ENCODE results near the gene PCNP.
"Not testable (repeated sequence)": the region's sequence is repeated elsewhere in the genome, so short reads cannot be mapped to it uniquely, and the experiment has no call there.

PCNP gene

GRCh38 chr3:101536955-101537354 is 37.0 kb upstream of the PCNP start:
- not testable (repeated sequence) for H3K9ac ChIP-seq (ENCODE audit: low read length in 2 of 2); H3K27ac ChIP-seq (ENCODE audit: low read length); H3K4me3 ChIP-seq (ENCODE audit: low read length in 2 of 2); H3K4me1 ChIP-seq (ENCODE audit: control insufficient read depth, insufficient read depth, low read length); H3K27me3 ChIP-seq (ENCODE audit: control insufficient read depth in 1 of 2, insufficient read depth in 2 of 2, low read length in 2 of 2); H3K9me3 ChIP-seq (ENCODE audit: control insufficient read depth in 2 of 2, low read length in 2 of 2); H3K36me3 ChIP-seq (ENCODE audit: control insufficient read depth in 2 of 2, insufficient read depth in 2 of 2, low read length in 2 of 2)

DNA sequence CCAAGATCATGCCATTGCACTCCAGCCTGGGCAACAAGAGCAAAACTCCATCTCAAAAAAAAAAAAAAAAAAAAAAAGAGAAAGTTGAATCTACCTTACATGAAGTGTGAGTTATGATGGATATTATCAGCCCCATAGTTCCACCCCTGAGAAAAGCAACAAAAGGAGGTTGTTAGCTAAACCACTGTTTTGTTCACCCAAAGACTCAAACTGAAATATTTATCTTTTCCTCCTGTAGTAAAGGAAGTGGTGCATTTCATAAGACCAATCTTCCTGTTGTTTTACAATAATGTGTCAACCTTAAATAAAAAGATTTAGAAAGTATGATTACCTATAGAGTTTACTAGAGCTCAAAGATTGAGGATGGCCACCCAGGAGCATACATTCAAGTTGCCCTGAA is 31.0 kb upstream of the PCNP start:
- Histone ChIP-seq H3K4me3 (ENCODE audit: low read length in 2 of 2) (no peak overlapping the region), H3K9me3 (ENCODE audit: control insufficient read depth in 2 of 2, low read length in 2 of 2) (no peaks in the 10 kb centered on the region), H3K27me3 (ENCODE audit: control insufficient read depth in 1 of 2, insufficient read depth in 2 of 2, low read length in 2 of 2) (no peaks in the 10 kb centered on the region), H3K27ac (ENCODE audit: low read length) (no peak overlapping the region), H3K36me3 (ENCODE audit: control insufficient read depth in 2 of 2, insufficient read depth in 2 of 2, low read length in 2 of 2) (no peaks in the 10 kb centered on the region), H3K4me1 (ENCODE audit: control insufficient read depth, insufficient read depth, low read length) (no peaks in the 10 kb centered on the region), H3K9ac (ENCODE audit: low read length in 2 of 2) (no peak overlapping the region)

DNA sequence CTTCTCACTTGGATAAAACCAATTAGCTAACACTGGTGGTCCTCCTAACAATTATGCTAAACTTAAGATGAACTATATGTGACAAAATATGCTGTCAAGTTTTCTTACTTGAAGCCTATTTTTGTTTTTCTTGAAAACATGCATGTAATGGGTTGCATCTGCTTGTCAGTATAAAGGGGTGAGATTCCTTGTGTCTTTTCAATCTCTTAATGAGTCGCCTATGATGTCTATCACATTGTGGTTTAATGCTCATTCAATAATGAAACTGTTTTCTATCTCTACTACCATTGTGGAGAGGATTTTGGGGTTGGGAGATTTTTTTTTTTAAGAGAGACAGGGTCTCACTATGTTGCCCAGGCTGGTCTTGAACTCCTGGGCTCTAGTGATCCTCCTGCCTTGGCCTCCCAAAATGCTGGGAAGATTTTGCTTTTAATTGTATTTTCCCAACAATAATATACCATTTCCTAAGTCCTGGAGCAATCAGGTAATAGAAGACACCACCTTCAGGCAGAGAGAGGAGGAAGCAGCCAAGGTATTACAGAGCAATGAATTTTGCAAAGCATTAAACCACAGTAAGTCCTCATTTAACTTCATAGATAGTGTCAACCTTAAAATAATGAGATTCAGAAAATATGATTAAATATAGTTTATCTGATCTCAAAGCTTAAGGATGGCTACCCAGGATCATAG is 29.7 kb upstream of the PCNP start:
- H3K4me1 ChIP-seq (ENCODE audit: control insufficient read depth, insufficient read depth, low read length): no peaks in the 10 kb centered on the region
- no peak overlapping the region for H3K4me3 ChIP-seq (ENCODE audit: low read length in 2 of 2)
- H3K27me3 ChIP-seq (ENCODE audit: control insufficient read depth in 1 of 2, insufficient read depth in 2 of 2, low read length in 2 of 2): no peaks in the 10 kb centered on the region
- no peak overlapping the region for H3K27ac ChIP-seq (ENCODE audit: low read length)
- H3K9me3 ChIP-seq (ENCODE audit: control insufficient read depth in 2 of 2, low read length in 2 of 2): no peaks in the 10 kb centered on the region
- no peak overlapping the region for H3K9ac ChIP-seq (ENCODE audit: low read length in 2 of 2)
- H3K36me3 ChIP-seq (ENCODE audit: control insufficient read depth in 2 of 2, insufficient read depth in 2 of 2, low read length in 2 of 2): no peaks in the 10 kb centered on the region

GRCh38 chr3:101548527-101549105 is 25.4 kb upstream of the PCNP start:
- no peak overlapping the region for H3K9ac ChIP-seq (ENCODE audit: low read length in 2 of 2)
- H3K4me3 ChIP-seq (ENCODE audit: low read length in 2 of 2): no peak overlapping the region
- no peaks in the 10 kb centered on the region for H3K4me1 ChIP-seq (ENCODE audit: control insufficient read depth, insufficient read depth, low read length)
- H3K9me3 ChIP-seq (ENCODE audit: control insufficient read depth in 2 of 2, low read length in 2 of 2): no peaks in the 10 kb centered on the region
- no peaks in the 10 kb centered on the region for H3K27me3 ChIP-seq (ENCODE audit: control insufficient read depth in 1 of 2, insufficient read depth in 2 of 2, low read length in 2 of 2)
- H3K27ac ChIP-seq (ENCODE audit: low read length): no peak overlapping the region
- no peaks in the 10 kb centered on the region for H3K36me3 ChIP-seq (ENCODE audit: control insufficient read depth in 2 of 2, insufficient read depth in 2 of 2, low read length in 2 of 2)

DNA sequence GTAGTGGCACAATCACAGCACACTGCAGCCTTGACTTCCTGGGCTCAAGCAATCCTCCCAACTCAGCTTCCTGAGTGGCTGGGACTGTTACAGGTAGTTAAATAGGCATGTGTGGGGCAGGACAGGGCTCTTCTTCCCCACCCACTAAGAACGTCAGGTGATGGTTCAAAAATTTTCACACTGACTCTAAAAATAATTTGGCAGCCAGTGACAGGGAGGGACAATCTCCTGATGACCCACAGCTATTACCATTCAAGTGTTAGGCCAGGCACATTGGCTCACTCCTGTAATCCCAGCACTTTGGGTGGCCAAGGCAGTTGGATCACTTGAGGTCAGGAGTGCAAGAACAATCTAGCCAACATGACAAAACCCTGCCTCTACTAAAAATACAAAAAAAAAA is 24.5 kb upstream of the PCNP start:
- H3K9me3 ChIP-seq (ENCODE audit: control insufficient read depth in 2 of 2, low read length in 2 of 2): no peaks in the 10 kb centered on the region
- no peaks in the 10 kb centered on the region for H3K4me1 ChIP-seq (ENCODE audit: control insufficient read depth, insufficient read depth, low read length)
- no peak overlapping the region for H3K27ac ChIP-seq (ENCODE audit: low read length)
- no peak overlapping the region for H3K4me3 ChIP-seq (ENCODE audit: low read length in 2 of 2)
- H3K9ac ChIP-seq (ENCODE audit: low read length in 2 of 2): no peak overlapping the region
- no peaks in the 10 kb centered on the region for H3K27me3 ChIP-seq (ENCODE audit: control insufficient read depth in 1 of 2, insufficient read depth in 2 of 2, low read length in 2 of 2)
- no peaks in the 10 kb centered on the region for H3K36me3 ChIP-seq (ENCODE audit: control insufficient read depth in 2 of 2, insufficient read depth in 2 of 2, low read length in 2 of 2)

- not testable (repeated sequence) for H3K27me3 ChIP-seq (ENCODE audit: control insufficient read depth in 1 of 2, insufficient read depth in 2 of 2, low read length in 2 of 2); H3K4me3 ChIP-seq (ENCODE audit: low read length in 2 of 2); H3K4me1 ChIP-seq (ENCODE audit: control insufficient read depth, insufficient read depth, low read length); H3K9ac ChIP-seq (ENCODE audit: low read length in 2 of 2); H3K9me3 ChIP-seq (ENCODE audit: control insufficient read depth in 2 of 2, low read length in 2 of 2); H3K27ac ChIP-seq (ENCODE audit: low read length); H3K36me3 ChIP-seq (ENCODE audit: control insufficient read depth in 2 of 2, insufficient read depth in 2 of 2, low read length in 2 of 2)
Measured at GRCh38 chr3:101551359-101552081, 22.5 kb upstream of the PCNP start.

- H3K9me3 ChIP-seq (ENCODE audit: control insufficient read depth in 2 of 2, low read length in 2 of 2); H3K27me3 ChIP-seq (ENCODE audit: control insufficient read depth in 1 of 2, insufficient read depth in 2 of 2, low read length in 2 of 2); H3K27ac ChIP-seq (ENCODE audit: low read length); H3K4me3 ChIP-seq (ENCODE audit: low read length in 2 of 2); H3K9ac ChIP-seq (ENCODE audit: low read length in 2 of 2); H3K4me1 ChIP-seq (ENCODE audit: control insufficient read depth, insufficient read depth, low read length); H3K36me3 ChIP-seq (ENCODE audit: control insufficient read depth in 2 of 2, insufficient read depth in 2 of 2, low read length in 2 of 2): not testable (repeated sequence)
Measured at GRCh38 chr3:101553381-101553780, 20.6 kb upstream of the PCNP start.

DNA sequence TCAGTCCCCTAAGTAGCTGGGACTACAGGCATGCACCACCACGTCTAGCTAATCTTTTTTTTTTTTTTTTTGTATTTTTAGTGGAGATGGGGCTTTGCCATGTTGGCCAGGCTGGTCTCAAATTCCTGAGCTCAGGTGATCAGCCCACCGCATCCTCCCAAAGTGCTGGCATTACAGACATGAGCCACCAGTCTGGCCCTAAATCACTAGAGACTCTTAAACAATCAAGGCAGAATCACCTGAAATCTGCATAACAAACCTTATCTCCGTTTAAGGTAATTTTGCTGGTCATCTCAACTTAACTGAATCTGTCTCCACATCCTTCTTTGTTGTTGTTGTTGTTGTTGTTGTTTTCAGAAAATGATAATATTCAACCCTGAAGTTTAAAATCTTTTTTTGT is 17.9 kb upstream of the PCNP start:
- no peaks in the 10 kb centered on the region for H3K9me3 ChIP-seq (ENCODE audit: control insufficient read depth in 2 of 2, low read length in 2 of 2)
- peaks cover 5 to 9% of the 10 kb centered on the region in 2 donors for H3K27me3 ChIP-seq (ENCODE audit: control insufficient read depth in 1 of 2, insufficient read depth in 2 of 2, low read length in 2 of 2)
- no peaks in the 10 kb centered on the region for H3K4me1 ChIP-seq (ENCODE audit: control insufficient read depth, insufficient read depth, low read length)
- H3K9ac ChIP-seq (ENCODE audit: low read length in 2 of 2): no peak overlapping the region
- no peak overlapping the region for H3K4me3 ChIP-seq (ENCODE audit: low read length in 2 of 2)
- H3K27ac ChIP-seq (ENCODE audit: low read length): no peak overlapping the region
- H3K36me3 ChIP-seq (ENCODE audit: control insufficient read depth in 2 of 2, insufficient read depth in 2 of 2, low read length in 2 of 2): no peaks in the 10 kb centered on the region

DNA sequence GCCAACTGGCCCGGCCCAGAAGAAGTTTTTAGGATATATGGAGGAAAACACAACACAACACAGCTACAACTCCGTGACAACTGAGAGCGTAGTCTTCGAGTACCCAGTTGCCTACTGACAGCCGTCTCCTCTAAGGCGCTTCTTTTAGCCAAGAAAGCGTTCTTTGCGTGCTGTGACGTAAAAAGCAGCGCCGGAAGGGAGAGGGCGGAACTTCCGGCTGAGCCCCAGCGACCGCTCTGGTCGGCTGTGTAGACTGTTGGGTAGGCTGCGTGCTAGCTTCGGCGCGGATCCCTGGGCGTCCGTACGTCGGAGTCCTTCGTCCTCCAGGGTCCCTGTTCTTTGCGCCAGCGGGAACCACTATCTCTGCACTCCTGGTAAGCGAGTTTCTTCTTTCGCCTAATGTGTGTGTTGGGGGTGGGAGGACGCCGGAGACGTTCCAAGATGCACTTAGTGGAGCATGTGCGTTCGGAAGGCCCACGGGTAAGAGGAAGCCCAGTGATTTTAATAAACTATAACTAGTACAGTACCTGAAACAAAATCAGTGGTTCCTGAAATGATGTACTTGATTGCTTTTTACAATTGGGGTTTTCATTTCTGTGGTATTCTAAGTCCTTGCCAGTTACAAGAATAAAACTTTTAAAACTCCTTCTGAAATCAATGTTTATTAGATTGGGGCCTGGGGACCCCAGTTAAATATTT is 12.2 kb upstream of the PCNP start, which contains the start of gene TRMT10C:
TSS of gene TRMT10C (plus strand) at position 239 of the 699 bp plus-strand sequence. CDS start 2,914 bp downstream, outside the sequence.
- Histone ChIP-seq H3K9ac (ENCODE audit: low read length in 2 of 2) (peak within 1 kb of the TSS; percentile 92 to 94), H3K36me3 (ENCODE audit: control insufficient read depth in 2 of 2, insufficient read depth in 2 of 2, low read length in 2 of 2) (peaks cover 4 to 10% of the 10 kb centered on the region in 2 donors), H3K27me3 (ENCODE audit: control insufficient read depth in 1 of 2, insufficient read depth in 2 of 2, low read length in 2 of 2) (peaks cover 5 to 7% of the 10 kb centered on the region in 2 donors), H3K4me3 (ENCODE audit: low read length in 2 of 2) (peak within 1 kb of the TSS; percentile 97 to 99), H3K9me3 (ENCODE audit: control insufficient read depth in 2 of 2, low read length in 2 of 2) (no peaks in the 10 kb centered on the region), H3K4me1 (ENCODE audit: control insufficient read depth, insufficient read depth, low read length) (peaks cover 9% of the 10 kb centered on the region), H3K27ac (ENCODE audit: low read length) (peak within 1 kb of the TSS; percentile 87)

DNA sequence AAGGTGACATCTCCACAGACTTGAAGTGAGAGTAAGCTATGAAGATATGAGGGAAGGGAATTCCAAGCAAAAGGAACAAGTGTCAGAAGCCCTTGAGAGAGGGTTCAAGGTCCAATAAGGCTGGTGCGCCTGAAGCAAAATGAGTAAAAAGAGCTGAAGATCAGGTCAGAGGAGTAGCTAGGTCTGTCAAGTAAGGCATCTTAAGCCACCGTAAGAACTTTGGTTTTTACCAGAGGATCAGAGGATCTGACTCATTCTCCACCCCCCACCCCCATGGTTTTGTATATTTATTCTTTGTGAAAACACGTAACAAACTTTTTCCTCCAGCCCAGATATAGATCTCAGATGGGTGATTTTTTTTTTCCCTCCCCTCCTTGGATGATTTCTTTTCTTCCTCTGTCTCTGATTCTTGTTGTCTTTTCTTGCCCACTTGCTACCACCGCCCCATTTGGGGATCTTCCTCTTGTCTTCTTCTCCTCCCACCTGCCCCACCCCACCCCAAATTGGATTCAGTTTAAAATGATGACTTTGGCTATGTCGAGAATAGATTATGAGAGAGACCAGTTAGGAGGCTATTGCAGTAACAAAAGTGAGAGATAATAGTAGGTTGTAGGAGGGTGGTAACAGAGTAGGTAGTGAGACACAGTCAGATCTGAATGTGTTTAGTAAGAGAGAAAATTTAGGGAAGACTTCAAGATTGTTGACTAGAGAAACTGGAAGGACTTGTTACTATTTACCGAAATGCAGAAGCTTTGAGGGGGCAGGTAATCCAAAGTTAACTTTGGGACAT is 6.3 kb upstream of the PCNP start:
- H3K36me3 ChIP-seq (ENCODE audit: control insufficient read depth in 2 of 2, insufficient read depth in 2 of 2, low read length in 2 of 2): peaks cover 4 to 19% of the 10 kb centered on the region in 2 donors
- H3K27ac ChIP-seq (ENCODE audit: low read length): no peak overlapping the region
- H3K4me3 ChIP-seq (ENCODE audit: low read length in 2 of 2): no peak overlapping the region
- peaks cover 4% of the 10 kb centered on the region for H3K4me1 ChIP-seq (ENCODE audit: control insufficient read depth, insufficient read depth, low read length)
- H3K9ac ChIP-seq (ENCODE audit: low read length in 2 of 2): no peak overlapping the region
- no peaks in the 10 kb centered on the region for H3K27me3 ChIP-seq (ENCODE audit: control insufficient read depth in 1 of 2, insufficient read depth in 2 of 2, low read length in 2 of 2)
- no peaks in the 10 kb centered on the region for H3K9me3 ChIP-seq (ENCODE audit: control insufficient read depth in 2 of 2, low read length in 2 of 2)

Measured in stomach smooth muscle (tissue), 2 donors.